Colonic mucosa (tissue), 4 donors: ENCODE measurements around the gene TNS3. TPM values are rescaled to one million over a fixed set of nuclear protein-coding genes. Genes with fewer than 3 reads are reported as not detected.
A peak's percentile ranks its signal among the peaks of the same experiment; 100 is the strongest.

Experiments
- DNase-seq: peaks from one replicate; pipeline ENCODE4 v3.0.0-alpha.2; 2020
- H3K27ac ChIP-seq: fragments of 200-600 bp; one replicate; pipeline ENCODE4 v1.8.0; 2021
- H3K27me3 ChIP-seq: fragments of 200-600 bp; one replicate; pipeline ENCODE4 v1.8.0; 2021
- H3K36me3 ChIP-seq: fragments of 200-600 bp; one replicate; pipeline ENCODE4 v1.8.0; 2021
- H3K4me1 ChIP-seq: fragments of 200-600 bp; one replicate; pipeline ENCODE4 v1.8.0; 2021; ENCODE audit warnings: mild to moderate bottlenecking
- H3K4me3 ChIP-seq: fragments of 200-600 bp; one replicate; pipeline ENCODE4 v1.8.0; 2021
- H3K9ac ChIP-seq, 2 donors: one replicate each; pipeline ENCODE4 v1.7.0; 2013; ENCODE audit warnings: control low read depth in 2 of 2, low read depth in 2 of 2, low read length in 2 of 2
- H3K9me3 ChIP-seq: fragments of 200-600 bp; one replicate; pipeline ENCODE4 v1.8.0; 2021
- CTCF ChIP-seq: fragments of 200-600 bp; IDR thresholded peaks from one replicate; pipeline ENCODE4 v1.8.0; 2022; ENCODE audit warnings: antibody characterized with exemption, mild to moderate bottlenecking
- intact Hi-C: fragments of 100-400 bp; cut with DNase I; formaldehyde crosslinking; loops from one replicate; pipeline ENCODE4 v1.14.1; 2022
- total RNA-seq, 2 donors: library from RNA; stranded (reverse); fragmentation: NEBNext Ultra II Directional in 1 of 2; extraction: Animal tissue kit (Norgen Biotek cat#: 25700) in 1 of 2; gene quantifications; one replicate each; pipeline ENCODE4 v1.2.1, GENCODE V29; 2021
- donor health status: healthy.
- donor health status: DM: no; HTN: no; CAD: no.
- donor health status: DM: no; HTN: no; CAD: no.

TNS3 gene
- total RNA-seq, 2 donors from 2014 or later, result 41.1 to 58.2 TPM

DNA sequence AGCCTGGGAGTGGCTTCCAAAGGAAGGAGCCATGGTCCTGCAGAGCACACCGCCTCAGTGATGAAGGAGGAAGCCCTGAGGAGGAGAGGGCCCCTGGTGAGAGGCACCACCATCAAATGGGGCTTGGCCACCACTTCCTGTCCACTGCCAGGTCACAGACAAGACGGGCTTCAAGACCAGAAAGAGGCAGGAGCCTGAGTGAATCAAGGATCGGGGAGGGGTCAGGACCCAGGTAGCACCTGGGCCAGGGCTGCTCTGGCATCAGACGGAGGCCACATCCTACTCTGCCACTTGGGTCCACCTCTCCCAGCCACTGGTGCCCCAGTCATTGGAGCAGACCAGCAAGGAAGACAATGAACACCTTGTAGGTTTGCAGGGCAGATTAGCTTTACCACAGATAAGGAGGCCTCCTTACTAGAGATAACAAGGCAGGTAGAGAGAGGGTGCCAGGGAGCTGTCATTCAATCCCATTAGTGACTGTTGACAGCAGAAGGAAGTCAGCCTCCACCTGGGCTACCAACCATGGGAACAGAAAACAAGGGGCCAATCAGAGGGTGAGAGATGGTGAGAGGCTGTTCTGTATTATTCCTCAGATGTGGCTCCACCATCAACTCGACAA, 143.4 kb downstream of the TNS3 start:
- H3K27ac ChIP-seq, result no peak overlapping the region
- DNase-seq, result no peak
- no peaks in the 10 kb centered on the region for H3K4me1 ChIP-seq
- H3K4me3 ChIP-seq, result no peak overlapping the region
- no peaks in the 10 kb centered on the region for H3K36me3 ChIP-seq
- TF ChIP-seq CTCF, result no peak
- no peak overlapping the region for H3K9ac ChIP-seq
- no peaks in the 10 kb centered on the region for H3K9me3 ChIP-seq
- intact Hi-C loops, result loop anchor here (5.0 kb wide), 1 partner anchor 379 kb away; no protein-coding TSS in a partner anchor
- H3K27me3 ChIP-seq, result no peaks in the 10 kb centered on the region

DNA sequence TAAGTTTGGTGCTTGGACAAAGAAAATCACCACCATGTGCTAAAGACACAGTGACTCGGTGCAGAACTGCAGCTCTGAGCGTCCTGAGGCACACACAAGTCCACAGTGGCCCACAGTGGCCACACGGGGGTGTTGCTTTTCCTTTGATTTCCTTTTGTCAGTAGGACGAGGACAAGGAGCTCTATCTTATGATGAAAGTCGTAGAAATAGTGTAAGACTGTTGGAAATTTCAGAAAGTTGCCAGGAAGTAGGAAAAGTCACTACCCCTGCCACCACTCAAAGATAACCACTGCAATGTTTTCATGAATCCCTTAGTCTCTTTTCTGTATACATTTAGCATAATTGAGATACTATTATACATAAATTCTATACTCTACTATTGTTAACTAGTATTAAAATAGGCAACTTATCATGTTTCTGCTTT, 146.0 kb downstream of the TNS3 start:
- no peaks in the 10 kb centered on the region for H3K36me3 ChIP-seq
- no peaks in the 10 kb centered on the region for H3K4me1 ChIP-seq
- peak; percentile 76 for DNase-seq
- H3K9me3 ChIP-seq, result no peaks in the 10 kb centered on the region
- H3K27ac ChIP-seq, result no peak overlapping the region
- H3K27me3 ChIP-seq, result no peaks in the 10 kb centered on the region
- peak; percentile 70 for TF ChIP-seq CTCF
- no peak overlapping the region for H3K9ac ChIP-seq
- no peak overlapping the region for H3K4me3 ChIP-seq
- intact Hi-C loops, result loop anchor here (5.0 kb wide), 1 partner anchor 381 kb away; no protein-coding TSS in a partner anchor

GRCh38 chr7:47433564-47433895, 148.4 kb downstream of the TNS3 start:
- intact Hi-C loops, result loop anchor here (5.0 kb wide), 1 partner anchor 171 kb away; no protein-coding TSS in a partner anchor
- Histone ChIP-seq H3K27ac (no peak overlapping the region), H3K9ac (no peak overlapping the region), H3K27me3 (no peaks in the 10 kb centered on the region), H3K4me1 (no peaks in the 10 kb centered on the region), H3K9me3 (no peaks in the 10 kb centered on the region), H3K4me3 (no peak overlapping the region), H3K36me3 (no peaks in the 10 kb centered on the region)
- no peak for DNase-seq
- TF ChIP-seq CTCF, result no peak

DNA sequence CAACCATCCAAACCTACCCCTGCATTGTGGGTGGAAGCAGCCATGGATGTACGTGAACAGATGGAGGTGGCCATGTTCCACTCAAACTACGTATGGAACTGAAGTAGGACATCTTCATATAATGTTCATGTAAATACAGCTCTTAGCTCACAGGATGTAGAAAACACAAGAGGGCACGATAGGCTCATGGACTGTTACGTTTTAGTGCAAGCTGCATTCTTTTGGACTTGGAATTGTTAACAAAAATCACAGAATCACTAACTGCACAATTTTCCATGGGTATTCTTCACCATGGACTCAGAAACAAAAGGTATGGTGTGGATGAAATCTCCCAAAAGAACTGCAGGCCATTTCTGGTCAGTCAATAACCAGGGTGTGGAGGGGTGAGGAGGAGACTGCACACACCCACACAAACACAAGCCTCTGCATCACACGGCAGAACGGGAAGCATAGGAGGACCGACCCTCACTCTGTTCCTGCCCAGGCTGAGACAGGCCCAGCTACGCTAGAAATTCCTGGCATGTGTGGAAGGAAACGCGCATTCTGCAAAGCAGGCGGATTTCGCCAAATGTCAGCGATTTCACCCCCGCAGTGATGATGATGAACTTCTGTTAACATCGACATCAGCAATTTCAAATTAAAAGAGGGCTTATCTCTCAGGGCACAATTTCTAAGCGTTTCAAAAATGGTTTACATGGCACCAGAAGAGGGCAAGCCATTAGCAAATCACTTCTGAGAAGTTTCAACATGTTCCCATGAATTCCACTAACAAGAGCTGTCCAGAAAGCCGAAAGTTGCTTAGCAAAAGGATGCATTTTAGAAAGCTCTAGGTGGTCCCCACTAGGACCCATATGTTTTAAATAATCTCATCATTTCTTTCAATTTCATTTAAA, 149.0 kb downstream of the TNS3 start:
- intact Hi-C loops, result loop anchor here (5.0 kb wide), 1 partner anchor 171 kb away; no protein-coding TSS in a partner anchor
- H3K27me3 ChIP-seq, result no peaks in the 10 kb centered on the region
- H3K4me3 ChIP-seq, result no peak overlapping the region
- TF ChIP-seq CTCF, result no peak
- H3K36me3 ChIP-seq, result no peaks in the 10 kb centered on the region
- H3K27ac ChIP-seq, result no peak overlapping the region
- no peak for DNase-seq
- no peaks in the 10 kb centered on the region for H3K4me1 ChIP-seq
- no peak overlapping the region for H3K9ac ChIP-seq
- no peaks in the 10 kb centered on the region for H3K9me3 ChIP-seq

DNA sequence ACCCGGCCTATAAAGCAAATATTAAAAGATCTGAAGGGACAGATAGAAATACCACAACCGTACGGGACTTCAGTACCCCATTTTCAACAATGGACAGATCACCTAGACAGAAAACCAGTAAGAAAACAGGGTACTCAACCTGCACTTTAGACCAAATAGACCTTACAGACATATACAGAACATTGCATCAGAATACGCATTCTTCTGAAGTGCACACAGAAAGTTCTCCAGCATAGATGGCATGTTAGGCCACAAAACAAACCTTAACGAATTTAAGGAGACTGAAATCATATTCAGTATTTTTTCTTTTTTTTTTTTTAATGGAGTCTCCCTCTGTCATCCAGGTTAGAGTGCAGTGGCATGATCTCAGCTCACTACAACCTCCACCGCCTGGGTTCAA, 151.5 kb downstream of the TNS3 start:
- Histone ChIP-seq H3K36me3 (no peaks in the 10 kb centered on the region), H3K9ac (no peak overlapping the region), H3K4me1 (no peaks in the 10 kb centered on the region), H3K27ac (no peak overlapping the region), H3K9me3 (no peaks in the 10 kb centered on the region), H3K27me3 (no peaks in the 10 kb centered on the region), H3K4me3 (no peak overlapping the region)
- intact Hi-C loops, result loop anchor here (5.0 kb wide), 1 partner anchor 168 kb away; no protein-coding TSS in a partner anchor
- no peak for TF ChIP-seq CTCF
- DNase-seq, result no peak
